ENCODE data around the gene SLC9A3. TPM values are rescaled to one million over a fixed set of nuclear protein-coding genes. Genes with fewer than 3 reads are reported as not detected.

The SLC9A3 gene
- polyA plus RNA-seq, 1 of the 3 experiments (the other 2 are of a cell fraction): 1.9 TPM

DNA sequence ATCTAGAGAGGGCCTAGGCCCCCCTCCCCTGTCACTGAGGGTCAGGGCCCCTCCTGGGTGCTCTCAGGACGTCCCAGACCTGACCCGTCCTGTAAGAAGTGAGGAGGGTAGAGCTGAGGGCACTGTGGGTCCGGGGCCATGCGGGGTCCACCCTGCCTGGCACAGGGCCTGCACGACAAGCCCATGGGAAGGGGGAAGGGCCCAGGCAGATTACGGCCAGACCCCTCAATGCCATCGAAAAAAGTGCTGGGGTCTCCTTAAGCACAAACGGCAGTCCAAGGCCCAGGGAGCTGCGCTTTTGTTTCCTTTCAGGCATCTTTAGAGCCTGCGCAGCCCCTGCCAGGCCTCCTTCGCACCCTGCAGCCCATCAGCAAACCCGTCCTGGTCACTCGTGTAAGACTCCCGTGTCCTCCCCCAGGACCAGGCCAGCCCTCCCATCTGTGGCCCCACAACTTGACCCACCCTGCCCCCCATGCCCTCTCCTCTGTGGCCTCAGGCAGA lies 85.7 kb downstream of the SLC9A3 start:
- Histone ChIP-seq H3K36me3 (replicated peaks in 1 of 2; ENCODE audit: control insufficient read depth in 1 of 2, insufficient read depth in 2 of 2, low read length in 1 of 2) (no peaks in the 10 kb centered on the region), H3K4me3 (ENCODE audit: low read depth in 2 of 2, low read length in 1 of 2) (no peak overlapping the region), H3F3A (replicated peaks; ENCODE audit: insufficient read depth) (no peaks in the 10 kb centered on the region), H3K4me2 (no peak overlapping the region), H3K9me3 (no peaks in the 10 kb centered on the region), H3K9me2 (no peaks in the 10 kb centered on the region), H3K27ac (ENCODE audit: low read depth in 2 of 2, low read length in 1 of 2) (no peak overlapping the region), H2AFZ (ENCODE audit: low read depth) (no peak overlapping the region), H3K4me1 (ENCODE audit: control insufficient read depth in 1 of 2, insufficient read depth in 2 of 2, low read depth in 1 of 2, low read length in 1 of 2) (peaks cover 0 to 13% of the 10 kb centered on the region in 2 experiments; a peak in 1 of 4 replicates), H4K20me1 (ENCODE audit: insufficient read depth) (no peaks in the 10 kb centered on the region), H3K27me3 (ENCODE audit: insufficient read depth) (no peaks in the 10 kb centered on the region), H3K9ac (no peak overlapping the region), H3K79me2 (ENCODE audit: insufficient read depth) (peaks cover 10% of the 10 kb centered on the region)
- WGBS (ENCODE audit: low lambda C conversion rate): 90% methylated on average over 9 of the region's 14 CpGs
- DNase-seq: no peak
- ChIA-PET CTCF (interaction anchor here (2.4 kb wide), 1 partner anchor 8 kb away, joined by 10 read pairs; no protein-coding TSS in a partner anchor), POLR2A (no interaction called here)
- TF ChIP-seq YY1 (IDR thresholded peaks at IDR 0.05; ENCODE audit: low read depth): no peak
- no peak for TF ChIP-seq TCF12 (IDR thresholded peaks at IDR 0.05)
- TF ChIP-seq JUND (IDR thresholded peaks at IDR 0.05): no peak
- TF ChIP-seq SIN3A (IDR thresholded peaks at IDR 0.05; ENCODE audit: borderline replicate concordance, low read depth, low read length): no peak
- TF ChIP-seq GABPA (IDR thresholded peaks at IDR 0.05; ENCODE audit: low read depth): no peak
- TF ChIP-seq SMC3 (IDR thresholded peaks at IDR 0.05; ENCODE audit: low read depth, low read length): no peak
- TF ChIP-seq, protein P1, sequence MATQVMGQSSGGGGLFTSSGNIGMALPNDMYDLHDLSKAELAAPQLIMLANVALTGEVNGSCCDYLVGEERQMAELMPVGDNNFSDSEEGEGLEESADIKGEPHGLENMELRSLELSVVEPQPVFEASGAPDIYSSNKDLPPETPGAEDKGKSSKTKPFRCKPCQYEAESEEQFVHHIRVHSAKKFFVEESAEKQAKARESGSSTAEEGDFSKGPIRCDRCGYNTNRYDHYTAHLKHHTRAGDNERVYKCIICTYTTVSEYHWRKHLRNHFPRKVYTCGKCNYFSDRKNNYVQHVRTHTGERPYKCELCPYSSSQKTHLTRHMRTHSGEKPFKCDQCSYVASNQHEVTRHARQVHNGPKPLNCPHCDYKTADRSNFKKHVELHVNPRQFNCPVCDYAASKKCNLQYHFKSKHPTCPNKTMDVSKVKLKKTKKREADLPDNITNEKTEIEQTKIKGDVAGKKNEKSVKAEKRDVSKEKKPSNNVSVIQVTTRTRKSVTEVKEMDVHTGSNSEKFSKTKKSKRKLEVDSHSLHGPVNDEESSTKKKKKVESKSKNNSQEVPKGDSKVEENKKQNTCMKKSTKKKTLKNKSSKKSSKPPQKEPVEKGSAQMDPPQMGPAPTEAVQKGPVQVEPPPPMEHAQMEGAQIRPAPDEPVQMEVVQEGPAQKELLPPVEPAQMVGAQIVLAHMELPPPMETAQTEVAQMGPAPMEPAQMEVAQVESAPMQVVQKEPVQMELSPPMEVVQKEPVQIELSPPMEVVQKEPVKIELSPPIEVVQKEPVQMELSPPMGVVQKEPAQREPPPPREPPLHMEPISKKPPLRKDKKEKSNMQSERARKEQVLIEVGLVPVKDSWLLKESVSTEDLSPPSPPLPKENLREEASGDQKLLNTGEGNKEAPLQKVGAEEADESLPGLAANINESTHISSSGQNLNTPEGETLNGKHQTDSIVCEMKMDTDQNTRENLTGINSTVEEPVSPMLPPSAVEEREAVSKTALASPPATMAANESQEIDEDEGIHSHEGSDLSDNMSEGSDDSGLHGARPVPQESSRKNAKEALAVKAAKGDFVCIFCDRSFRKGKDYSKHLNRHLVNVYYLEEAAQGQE (IDR thresholded peaks at IDR 0.05; ENCODE audit: low read depth, low read length): no peak
- TF ChIP-seq RFX5 (IDR thresholded peaks at IDR 0.05; ENCODE audit: low read length): no peak
- no peak for TF ChIP-seq MEF2A (IDR thresholded peaks at IDR 0.05; ENCODE audit: borderline replicate concordance, low read depth)
- TF ChIP-seq MAX (IDR thresholded peaks at IDR 0.05; ENCODE audit: low read depth): no peak
- no peak for TF ChIP-seq MXI1 (IDR thresholded peaks at IDR 0.05; ENCODE audit: low read depth, low read length)
- TF ChIP-seq FOSL2 (IDR thresholded peaks at IDR 0.05; ENCODE audit: borderline replicate concordance, low read depth): no peak
- no peak for TF ChIP-seq CHD2 (IDR thresholded peaks at IDR 0.05; ENCODE audit: low read length, partially characterized antibody)
- no peak for TF ChIP-seq RAD21 (IDR thresholded peaks at IDR 0.05; ENCODE audit: low read length)
- no peak for TF ChIP-seq EZH2phosphoT487 (IDR thresholded peaks at IDR 0.05; ENCODE audit: borderline replicate concordance, low read depth)
- no peak for TF ChIP-seq GATA2 (CRISPR knock-in tag; IDR thresholded peaks at IDR 0.05)
